AG08396 (cell line): ENCODE data around the gene PPL.

Source experiments
- DNase-seq: peaks from one replicate; pipeline ENCODE4 v3.0.0; 2012; ENCODE audit warnings: low spot score, mixed read lengths

PPL gene

GRCh38 chr16:4864728-4865127, 72.2 kb downstream of the PPL start:
- DNase-seq: no peak

- no peak for DNase-seq
These were observed 74.3 kb downstream of the PPL start for GRCh38 chr16:4862639-4863038.

GRCh38 chr16:4860727-4861342, 76.1 kb downstream of the PPL start:
- no peak for DNase-seq

GRCh38 chr16:4859900-4860255, 77.1 kb downstream of the PPL start:
- DNase-seq: no peak

GRCh38 chr16:4859190-4859899, 77.6 kb downstream of the PPL start:
- no peak for DNase-seq

- DNase-seq: no peak
These were observed 81.1 kb downstream of the PPL start for GRCh38 chr16:4855804-4856203.

GRCh38 chr16:4855371-4855770, 81.6 kb downstream of the PPL start:
- DNase-seq: no peak

- peak; percentile 51 for DNase-seq
These were observed 84.6 kb downstream of the PPL start for GRCh38 chr16:4852221-4852872.

GRCh38 chr16:4850211-4850610, 86.7 kb downstream of the PPL start:
- DNase-seq: no peak

- peak; percentile 59 for DNase-seq
These were observed 89.0 kb downstream of the PPL start for GRCh38 chr16:4847774-4848587.

- DNase-seq: peak; percentile 99
These were observed 89.8 kb downstream of the PPL start, which contains the start of the genes GLYR1 and UBN1 for GRCh38 chr16:4846901-4847773. GLYR1 (minus strand) TSS chr16:4847288; CDS start chr16:4847265, 23 bp downstream. UBN1 (plus strand) TSS chr16:4847481; CDS start chr16:4852918, 5,437 bp downstream.

- peak; percentile 62 for DNase-seq
These were observed 90.4 kb downstream of the PPL start for GRCh38 chr16:4846503-4846900.

GRCh38 chr16:4840984-4841383, 96.0 kb downstream of the PPL start:
- DNase-seq: no peak

GRCh38 chr16:4839942-4840341, 97.0 kb downstream of the PPL start:
- no peak for DNase-seq

GRCh38 chr16:4837733-4838501, 99.0 kb downstream of the PPL start:
- DNase-seq: no peak

- no peak for DNase-seq
These were observed 100.2 kb downstream of the PPL start for GRCh38 chr16:4836727-4837126.

- no peak for DNase-seq
These were observed 103.4 kb downstream of the PPL start for GRCh38 chr16:4833584-4833983.

GRCh38 chr16:4832698-4833343, 104.1 kb downstream of the PPL start:
- no peak for DNase-seq
